GM19452 (cell line): ENCODE data around the gene PTPRCAP.
"Not testable (repeated sequence)": the region's sequence is repeated elsewhere in the genome, so short reads cannot be mapped to it uniquely, and the experiment has no call there.

ENCODE experiments used
- ATAC-seq: cut with Tn5 transposase; IDR thresholded peaks from one replicate; pipeline ENCODE4 v1.9.1; 2021; ENCODE audit not compliant: unreplicated experiment

PTPRCAP gene

DNA sequence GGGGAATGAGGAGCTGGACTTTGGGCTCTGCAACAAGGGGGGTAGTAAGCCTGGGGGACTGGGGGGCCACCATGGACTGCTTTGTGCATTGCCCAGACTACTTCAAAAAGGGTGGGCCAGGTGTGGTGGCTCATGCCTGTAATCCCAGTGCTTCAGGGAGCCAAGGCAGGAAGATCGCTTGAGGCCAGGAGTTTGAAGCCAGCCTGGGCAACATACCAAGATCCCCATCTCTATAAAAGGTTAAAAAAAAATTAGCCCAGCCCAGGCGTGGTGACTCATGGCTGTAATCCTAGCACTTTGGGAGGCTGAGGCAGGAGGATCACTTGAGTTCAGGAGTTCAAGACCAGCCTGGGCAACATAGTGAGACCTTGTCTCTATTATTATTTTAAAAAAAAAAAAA, 28.0 kb upstream of the PTPRCAP start:
- ATAC-seq = not testable (repeated sequence)

DNA sequence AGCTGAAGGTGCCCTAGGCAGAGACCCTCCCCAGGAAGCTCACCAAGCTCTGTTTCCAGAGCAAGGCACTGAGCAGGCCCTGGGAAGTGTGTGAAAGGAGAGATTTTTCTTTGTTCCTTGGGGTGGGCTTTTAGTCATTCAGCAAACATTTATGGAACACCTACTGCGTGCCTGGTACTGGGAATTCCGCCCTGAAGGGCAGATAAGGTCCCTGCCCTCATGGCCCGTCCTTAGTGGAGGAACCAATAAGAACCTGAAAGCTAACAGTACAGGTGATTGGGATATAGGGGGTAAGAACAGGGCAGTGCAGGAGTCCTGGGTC, 27.7 kb upstream of the PTPRCAP start:
- ATAC-seq = no peak

DNA sequence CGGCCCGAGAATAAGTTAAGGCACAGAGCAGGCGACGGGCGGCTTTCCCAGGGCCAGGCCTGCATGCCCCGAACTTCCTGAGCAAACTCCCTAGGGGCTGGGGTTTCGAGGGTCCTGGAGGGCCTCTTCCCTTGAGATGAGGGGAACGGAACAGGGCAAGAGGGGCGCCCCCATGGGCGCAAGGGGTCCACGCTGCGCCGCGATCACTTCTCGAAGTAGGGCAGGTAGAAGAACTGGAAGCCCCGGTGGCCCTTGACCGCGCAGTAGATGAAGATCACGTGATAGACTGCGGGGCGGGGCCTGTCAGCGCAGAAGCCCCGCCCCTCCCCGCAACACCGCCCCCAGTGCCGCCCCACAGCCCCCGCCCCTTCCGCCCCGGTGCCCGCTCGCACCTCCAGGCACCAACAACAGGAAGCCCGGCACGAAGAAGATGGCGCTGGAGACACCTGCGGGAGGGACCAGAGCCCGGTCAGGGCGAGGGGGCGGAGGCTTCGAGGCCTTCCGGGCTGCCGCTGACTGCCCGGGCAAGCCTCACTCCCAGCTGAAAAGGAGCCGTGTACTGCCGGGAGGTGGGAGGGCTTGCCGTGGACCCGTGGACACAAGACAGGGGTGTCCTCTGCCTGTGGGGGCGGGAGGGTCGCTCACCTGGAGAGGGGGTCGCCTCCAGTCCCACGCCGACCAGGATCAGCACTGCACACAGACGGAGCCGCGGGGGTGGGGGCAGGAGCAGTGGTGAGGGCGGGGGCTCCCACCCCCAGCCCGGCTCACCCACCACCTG, 27.1 kb upstream of the PTPRCAP start:
- peak; percentile 63 for ATAC-seq

DNA sequence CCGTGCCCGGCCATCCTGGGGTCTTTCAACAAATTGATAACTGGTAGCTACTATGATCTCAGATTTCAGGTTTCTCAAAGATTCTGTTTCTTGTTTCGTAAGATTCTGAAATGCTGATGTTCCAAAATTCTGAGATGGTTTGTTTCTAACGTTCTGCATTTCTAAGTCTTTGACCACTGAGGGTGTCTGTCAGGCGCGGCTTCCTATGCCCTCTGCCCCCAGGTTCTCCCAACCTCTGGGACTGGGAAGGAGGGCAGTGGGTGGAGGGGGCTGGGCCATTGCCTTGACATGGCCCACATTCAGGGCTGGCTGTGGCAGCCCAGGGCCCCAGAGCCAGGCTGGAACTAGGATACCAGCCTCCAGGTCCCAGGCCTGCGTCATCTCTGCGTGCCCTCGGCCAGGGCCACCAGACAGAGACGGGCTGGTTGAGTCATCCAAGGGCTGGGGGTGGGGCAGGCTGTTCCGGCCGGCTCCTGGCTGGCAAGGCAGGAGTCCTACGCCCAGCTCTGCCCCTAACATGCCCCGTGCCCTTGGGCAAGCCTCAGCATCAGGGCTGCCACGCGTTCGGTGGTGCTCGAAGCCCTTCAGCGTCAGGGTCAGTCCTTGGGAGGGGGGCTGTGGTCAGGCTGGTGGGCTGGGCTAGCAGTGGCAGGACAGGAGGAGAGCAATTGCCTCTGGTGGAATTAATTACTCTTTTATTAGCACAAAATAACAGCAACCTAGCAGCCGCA, 26.4 kb upstream of the PTPRCAP start:
- ATAC-seq = no peak

DNA sequence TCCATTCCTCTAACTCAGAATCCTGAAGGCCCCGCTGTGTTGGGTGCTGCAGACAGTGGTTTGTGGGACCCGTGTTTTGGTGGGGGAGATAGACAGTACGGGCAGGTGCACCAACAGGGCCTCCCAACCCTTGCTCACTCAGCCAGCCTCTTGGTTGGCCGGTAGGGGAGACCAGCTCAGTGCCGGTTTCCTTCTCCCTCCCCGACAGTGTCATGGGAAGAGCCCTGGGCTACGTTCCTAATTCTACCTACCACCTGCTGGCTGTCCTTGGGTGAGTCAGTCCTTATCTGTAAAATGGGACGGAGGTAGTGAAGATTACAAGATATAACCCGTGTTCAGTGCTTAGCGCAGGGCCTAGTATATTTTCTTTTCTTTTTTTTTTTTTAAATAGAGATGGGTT, 25.7 kb upstream of the PTPRCAP start:
- ATAC-seq = no peak

DNA sequence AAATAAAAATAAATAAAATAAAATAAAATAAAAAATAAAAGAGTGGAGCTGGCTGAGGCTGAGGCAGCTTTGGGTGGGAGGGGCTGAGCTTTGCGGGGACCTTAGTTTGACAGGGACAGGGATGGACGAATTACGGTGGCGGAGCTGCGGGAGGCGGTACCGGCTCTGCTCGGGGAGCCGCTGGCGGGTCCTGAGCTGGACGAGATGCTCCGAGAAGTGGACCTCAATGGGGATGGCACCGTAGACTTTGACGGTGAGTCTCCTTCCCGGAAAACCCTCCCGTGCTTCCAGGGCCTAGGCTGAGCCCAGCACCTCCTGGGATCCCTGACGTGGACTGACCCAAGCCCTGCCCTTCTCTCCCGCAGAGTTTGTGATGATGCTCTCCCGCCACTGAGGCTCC, 20.8 kb upstream of the PTPRCAP start:
- ATAC-seq = no peak

DNA sequence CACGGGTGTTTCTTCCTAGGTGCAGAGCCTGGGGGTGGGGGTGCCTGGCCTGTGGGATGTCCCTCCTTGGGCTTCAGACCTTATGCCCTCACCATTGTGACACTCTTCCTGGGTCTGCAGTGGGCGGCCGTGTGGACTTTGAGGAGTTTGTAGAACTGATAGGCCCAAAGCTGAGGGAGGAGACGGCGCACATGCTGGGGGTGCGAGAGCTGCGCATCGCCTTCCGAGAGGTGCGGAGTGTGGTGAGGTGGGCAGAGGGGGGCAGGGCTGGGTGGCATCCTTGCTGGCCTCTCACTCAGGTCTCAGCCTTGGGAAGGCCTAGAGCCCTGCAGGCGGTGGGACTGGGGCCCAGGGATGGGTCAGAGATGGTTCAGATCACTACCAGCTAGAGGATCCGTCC, 20.0 kb upstream of the PTPRCAP start:
- no peak for ATAC-seq

DNA sequence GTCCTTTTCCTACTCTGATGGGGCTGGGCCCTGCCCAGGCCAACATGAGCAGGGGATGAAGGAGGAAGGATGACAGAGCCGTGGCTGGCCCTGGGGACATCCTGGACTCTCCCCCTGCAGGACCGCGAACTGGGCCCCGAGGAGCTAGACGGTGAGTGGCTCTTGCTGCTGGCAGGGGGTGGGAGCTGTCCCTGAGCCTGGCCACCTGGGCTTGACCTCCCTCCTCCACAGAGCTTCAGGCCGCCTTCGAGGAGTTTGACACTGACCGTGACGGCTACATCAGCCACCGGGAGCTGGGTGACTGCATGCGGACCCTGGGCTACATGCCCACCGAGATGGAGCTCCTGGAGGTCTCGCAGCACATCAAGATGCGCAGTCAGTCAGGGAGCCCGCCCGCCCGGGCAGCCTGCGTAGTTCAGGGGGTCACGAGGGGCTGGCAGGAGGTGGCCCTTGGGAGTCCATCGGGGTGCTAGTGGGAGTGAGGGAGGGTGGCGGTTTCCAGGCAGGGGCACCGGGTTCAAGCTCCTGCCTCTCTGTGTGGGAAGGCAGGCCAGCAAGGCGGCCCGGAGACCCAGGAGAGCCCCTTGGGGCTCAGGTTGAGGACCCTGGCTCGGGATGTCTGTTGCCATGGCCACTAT, 18.7 kb upstream of the PTPRCAP start:
- no peak for ATAC-seq

DNA sequence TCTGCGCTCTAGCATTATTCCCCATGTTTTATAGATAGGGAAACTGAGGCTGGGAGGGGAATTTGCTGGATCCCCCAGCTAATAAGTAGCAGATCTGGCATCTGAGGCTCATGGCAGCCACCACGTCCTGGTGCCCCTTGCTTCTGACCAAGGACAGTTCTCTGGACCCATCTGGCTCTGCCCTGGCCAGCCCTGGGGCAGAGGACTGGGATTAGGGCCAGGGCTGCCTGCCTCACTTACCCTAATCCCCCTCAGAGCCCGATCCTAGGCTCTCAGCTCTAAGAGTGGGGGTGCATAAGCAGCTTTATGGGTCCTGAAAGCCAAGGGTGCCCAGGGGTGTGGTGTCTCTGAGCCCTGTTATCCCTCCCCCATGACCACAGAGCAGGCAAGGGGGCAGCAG, 17.6 kb upstream of the PTPRCAP start, which contains the start of gene CABP4:
CABP4 (plus strand) TSS at position 301 of the 400 bp plus-strand sequence; CDS start at position 371, 70 bp downstream.
- ATAC-seq = no peak

DNA sequence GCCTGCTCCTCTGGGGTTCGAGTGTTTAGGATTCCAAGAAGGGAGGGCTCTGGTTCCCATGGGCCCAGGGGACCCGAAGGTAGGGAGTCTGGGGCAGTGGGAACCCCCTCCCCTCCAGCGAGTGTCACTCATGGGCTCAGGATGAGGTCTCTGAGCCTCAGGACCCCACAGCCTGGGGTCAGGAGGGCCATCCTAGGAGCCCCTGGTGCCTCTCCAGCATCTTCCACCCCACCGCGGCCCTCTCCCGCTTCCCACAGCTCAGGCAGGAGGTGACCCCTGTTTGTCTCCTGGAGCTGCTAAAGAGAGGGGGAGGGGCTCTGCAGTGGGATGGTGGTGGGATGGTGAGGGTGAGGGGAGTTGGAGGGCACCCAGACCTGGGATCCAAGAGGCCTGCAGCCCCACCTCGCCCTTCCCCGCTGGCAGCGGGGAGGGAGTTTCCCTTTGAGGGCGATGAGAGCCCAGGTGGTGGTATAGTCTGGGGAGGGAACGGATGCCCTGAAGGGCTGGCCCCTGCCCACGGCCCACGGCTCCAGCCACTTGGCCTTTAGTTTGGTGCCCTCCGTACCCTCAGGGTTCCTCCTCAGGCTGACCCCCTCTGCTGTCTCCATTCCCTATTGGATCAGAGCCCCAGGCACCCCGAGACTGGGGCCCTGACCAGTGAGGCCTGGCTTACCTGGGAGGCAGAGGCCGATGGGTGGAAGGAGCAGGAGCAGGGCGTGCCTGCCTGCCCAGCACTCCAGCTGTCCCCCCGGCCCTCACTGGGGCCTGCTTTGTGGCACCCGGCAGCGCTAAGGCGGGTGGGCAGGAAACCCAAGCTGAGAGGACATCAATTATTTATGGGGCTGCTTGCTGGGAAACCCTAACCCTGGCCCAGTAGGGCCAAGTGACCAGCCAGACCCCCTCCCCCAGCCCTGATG, 16.6 kb upstream of the PTPRCAP start:
- no peak for ATAC-seq

DNA sequence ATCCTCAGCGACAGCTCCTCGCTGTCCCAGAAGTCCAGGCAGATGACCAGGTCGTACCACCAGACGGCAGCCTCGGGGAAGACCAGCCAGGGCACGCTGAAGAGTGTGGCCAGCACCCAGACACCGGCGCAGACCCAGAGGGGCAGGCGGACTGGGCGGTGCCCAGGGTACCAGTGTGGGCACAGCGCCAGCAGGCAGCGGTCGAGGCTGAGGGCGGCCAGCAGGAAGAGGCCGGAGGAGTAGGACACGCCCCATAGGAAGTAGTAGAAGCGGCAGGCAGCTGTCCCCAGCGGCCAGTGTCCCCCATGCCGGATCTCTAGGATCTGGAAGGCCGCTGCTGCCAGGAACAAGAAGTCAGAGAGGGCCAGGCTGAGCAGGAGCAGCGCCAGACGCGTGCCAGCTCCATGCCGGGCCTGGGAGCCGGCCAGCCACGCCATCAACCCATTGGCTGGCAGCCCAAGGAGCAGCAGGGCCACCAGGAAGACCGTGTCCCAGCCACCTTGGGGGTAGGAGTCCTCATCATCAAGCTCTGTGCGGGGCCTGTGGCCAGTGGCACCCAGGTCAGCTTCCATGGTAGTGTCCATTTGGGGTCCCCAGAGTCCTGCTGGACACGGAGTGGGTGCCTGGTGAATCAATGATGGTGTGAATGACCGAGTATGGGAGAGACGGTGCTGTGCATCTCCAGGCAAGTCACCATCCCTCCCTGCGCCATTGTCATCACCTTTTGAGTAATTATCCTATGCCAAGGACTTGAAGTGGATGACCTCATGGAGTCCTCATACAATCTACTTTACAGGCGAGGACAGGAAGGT, 14.9 kb upstream of the PTPRCAP start, which contains the start of gene GPR152:
GPR152 (minus strand) TSS at position 589 of the 812 bp plus-strand sequence; CDS start at position 584, 5 bp downstream.
- ATAC-seq = no peak

DNA sequence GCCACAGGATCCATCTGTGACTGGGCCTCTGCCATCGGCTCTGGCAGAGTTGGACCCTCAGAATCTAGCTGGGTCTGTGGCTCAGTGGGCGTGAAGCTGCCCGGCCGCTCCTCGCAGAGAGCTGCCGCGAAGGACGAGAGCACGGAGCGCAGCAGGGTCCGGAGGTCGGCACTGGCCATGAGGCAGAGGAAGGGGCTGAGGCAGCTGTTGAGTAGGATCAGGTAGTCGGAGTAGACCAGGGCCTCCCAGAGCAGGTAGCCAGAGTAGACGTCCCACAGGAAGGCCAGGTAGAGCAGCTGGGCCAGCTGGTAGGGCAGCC, 14.1 kb upstream of the PTPRCAP start:
- ATAC-seq = no peak

DNA sequence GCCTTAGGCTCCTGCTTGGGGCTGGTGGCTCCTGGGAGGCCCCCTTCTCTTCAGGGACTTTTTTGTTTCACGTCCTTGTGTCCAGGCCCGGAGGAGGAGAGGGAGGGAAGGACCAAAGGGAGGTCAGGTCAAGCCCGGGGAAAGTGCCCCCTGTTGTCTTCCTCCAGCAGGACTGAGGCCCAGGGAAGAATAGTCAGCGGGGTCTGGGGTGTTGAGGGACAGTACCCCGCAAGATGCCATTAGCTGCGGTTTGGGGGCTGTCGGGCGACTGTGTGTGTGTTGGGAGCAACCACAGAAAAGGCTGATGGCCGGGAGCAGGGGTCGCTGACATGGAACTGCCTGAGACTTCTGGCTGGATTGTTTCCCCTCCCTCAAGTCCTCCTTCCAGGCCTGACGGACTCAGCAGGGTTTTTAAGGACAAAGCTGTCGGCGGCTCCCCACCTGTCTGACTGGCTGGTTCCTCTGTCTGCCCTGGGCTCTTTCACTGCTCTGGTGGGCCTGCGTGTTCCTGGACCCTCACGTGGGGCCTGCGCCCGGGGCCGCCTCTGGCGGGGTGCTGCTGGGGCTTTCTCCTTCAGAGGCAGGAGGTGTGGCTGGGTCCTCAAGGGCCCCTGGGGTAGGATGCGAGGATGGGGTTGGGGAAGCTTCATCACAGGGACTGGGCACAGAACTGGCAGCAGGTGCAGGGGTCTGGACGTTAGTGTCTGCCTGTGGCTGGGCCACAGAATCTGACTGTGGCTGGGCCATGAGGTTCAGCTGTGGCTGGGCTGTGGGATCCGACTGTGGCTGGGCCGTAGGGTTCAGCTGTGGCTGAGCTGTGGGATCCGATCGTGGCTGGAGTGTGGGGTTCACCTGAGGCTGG, 13.5 kb upstream of the PTPRCAP start:
- ATAC-seq = no peak

DNA sequence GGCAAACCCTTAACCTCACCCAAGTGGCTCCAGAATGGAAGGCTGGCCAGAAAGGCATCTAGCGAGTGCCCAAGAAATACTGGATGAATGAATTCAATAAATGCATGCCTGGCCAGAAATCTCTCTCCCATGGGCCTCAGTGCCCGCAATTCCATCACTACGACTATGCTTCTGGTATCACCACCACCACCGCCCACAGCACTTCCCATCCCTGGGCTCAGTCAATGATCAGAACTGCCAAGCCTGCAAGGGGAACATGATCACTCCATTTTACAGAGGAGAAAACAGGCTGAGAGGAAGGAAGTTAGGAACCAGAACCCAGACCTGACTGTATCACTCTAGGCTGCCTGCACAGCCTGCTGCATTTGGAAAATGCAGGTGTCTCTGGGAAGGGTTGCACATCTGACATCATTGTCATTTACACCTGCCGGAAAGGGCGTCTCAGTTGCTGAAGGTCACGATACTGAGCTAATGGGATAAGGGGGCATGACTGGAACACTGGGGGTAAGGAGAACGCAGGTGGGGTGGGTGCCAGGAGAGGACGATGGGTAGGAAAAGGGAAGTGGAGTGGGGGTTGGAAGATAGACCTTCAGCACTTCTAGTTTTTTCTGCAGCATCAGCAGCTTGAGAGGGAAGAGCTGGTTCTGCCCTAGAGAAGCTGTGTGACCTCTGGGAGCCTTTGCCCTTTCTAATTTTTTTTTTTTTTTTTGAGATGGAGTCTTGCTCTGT, 11.8 kb upstream of the PTPRCAP start:
- no peak for ATAC-seq

DNA sequence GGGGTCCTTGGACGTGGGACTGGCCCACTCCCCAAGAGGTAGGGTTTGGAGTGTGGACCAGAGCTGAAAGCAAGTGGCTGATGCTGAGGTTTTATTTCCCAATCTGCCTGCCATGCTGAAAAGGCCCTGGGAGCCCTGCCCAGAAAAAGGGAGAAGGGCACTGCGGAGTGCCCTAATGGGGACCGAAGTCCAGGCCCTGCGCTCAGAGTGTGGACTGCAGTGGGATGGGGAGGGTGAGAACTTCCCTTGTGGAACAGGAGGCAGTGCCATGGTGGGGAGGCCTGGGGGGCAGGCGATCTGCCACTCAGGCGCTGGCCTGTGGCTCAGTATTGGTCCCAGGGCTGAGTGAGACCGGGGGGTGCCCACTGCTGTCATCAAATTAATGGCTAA, 10.7 kb upstream of the PTPRCAP start:
- no peak for ATAC-seq

DNA sequence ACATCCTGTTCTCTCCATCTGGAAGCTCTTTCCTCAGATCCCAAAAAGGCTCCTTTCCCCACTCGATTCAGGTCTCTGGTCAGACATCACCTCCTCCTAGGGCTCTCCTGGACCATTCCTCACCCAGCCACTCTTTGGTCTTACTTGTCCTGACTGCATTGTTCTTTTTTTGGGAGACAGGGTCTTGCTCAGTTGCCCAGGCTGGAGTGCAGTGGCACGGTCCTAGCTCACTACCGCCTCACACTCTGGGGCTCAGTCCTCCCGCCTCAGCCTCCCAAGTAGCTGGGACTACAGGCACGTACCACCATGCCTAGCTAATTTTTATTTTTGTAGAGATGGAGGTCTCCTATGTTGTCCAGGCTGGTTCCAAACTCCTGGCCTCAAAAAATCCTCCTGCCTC, 8.0 kb upstream of the PTPRCAP start:
- ATAC-seq = no peak

DNA sequence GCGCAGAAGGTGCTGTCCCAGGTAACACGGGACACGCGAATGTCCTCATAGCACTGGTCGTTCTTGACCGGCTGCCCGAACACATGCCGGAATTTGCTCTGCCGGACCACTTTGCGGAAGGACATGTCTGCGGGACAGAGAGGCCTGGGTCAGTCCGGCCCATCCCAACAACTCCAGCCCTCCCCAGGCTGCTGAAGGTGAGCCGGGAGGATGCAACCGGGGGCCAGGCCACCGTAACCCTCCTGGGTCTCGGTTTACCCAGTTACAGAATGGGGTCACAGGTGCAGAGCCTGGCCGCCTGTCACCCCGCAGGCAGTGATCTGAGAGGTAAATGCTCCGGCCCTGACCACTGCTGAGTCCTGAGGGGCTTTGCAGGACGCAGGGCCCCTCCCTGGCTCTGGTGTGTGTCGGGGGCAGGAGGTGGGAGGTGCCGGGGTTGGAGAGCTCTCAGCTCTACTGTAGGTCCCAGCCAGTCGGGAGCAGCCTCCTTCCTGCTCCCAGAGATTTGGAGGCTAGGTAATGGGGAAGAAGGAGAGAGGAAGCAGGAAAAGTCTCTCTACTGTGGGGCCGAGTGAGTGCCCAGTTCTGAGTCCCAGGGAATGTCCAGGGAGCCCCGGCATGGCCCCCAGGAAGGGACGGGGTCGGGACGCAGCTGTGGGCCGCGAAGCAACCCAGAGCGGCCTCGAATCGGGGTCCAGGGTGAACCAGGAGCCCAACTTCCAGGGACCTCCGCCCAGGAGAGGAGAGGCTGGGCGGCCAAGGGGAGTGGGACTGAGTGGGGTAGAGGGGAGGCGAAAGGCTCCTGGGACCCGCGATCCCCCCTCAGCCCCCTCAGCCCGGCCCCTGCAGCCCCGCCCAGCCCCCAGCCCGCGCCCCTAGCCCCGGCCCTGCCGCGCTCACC, 5.3 kb upstream of the PTPRCAP start:
- no peak for ATAC-seq
